Measurements from ENCODE around the gene GDI1.

GRCh38 chrX:154420402-154420756 lies 16.6 kb upstream of the GDI1 start:
- TF ChIP-seq CTCF (IDR thresholded peaks at IDR 0.05) (no peak), TP53 (CRISPR knock-in tag; IDR thresholded peaks at IDR 0.05) (no peak), HOXA7 (CRISPR knock-in tag; IDR thresholded peaks at IDR 0.05) (no peak), MAFK (IDR thresholded peaks at IDR 0.05; ENCODE audit: partially characterized antibody) (no peak), FOXS1 (CRISPR knock-in tag; IDR thresholded peaks at IDR 0.05) (no peak), ATOH8 (CRISPR knock-in tag; IDR thresholded peaks at IDR 0.05; ENCODE audit: low read depth) (no peak), ZNF302 (CRISPR knock-in tag; IDR thresholded peaks at IDR 0.05) (no peak), POLR2A (IDR thresholded peaks at IDR 0.05; ENCODE audit: low read length) (no peak), KDM1A (IDR thresholded peaks at IDR 0.05; ENCODE audit: low read depth) (no peak)
